NCI-H1105 (cell line): ENCODE measurements around the gene AK5.

Experiments used
- DNase-seq: peaks from one replicate; lab custom pipeline; 2025; lab: John Stamatoyannopoulos, UW

Gene AK5

GRCh38 chr1:77281491-77282186, at the start of gene AK5:
Gene AK5 (plus strand): TSS chr1:77282019. CDS start chr1:77282314, 295 bp downstream.
- peak; percentile 32 for DNase-seq

GRCh38 chr1:77232829-77233228, 49.0 kb upstream of the AK5 start:
- no peak for DNase-seq

- no peak for DNase-seq
Observed at GRCh38 chr1:77234096-77234495, 47.7 kb upstream of the AK5 start.

- no peak for DNase-seq
Observed at GRCh38 chr1:77234943-77235342, 46.9 kb upstream of the AK5 start.

GRCh38 chr1:77238462-77238861, 43.4 kb upstream of the AK5 start:
- DNase-seq = no peak

- no peak for DNase-seq
Observed at GRCh38 chr1:77239311-77239710, 42.5 kb upstream of the AK5 start.

- no peak for DNase-seq
Observed at GRCh38 chr1:77245830-77246229, 36.0 kb upstream of the AK5 start.

GRCh38 chr1:77250126-77250525, 31.7 kb upstream of the AK5 start:
- DNase-seq = no peak

GRCh38 chr1:77253211-77253610, 28.6 kb upstream of the AK5 start:
- no peak for DNase-seq

GRCh38 chr1:77263708-77264107, 18.1 kb upstream of the AK5 start:
- DNase-seq = no peak

GRCh38 chr1:77265180-77265579, 16.6 kb upstream of the AK5 start:
- no peak for DNase-seq

- DNase-seq = no peak
Observed at GRCh38 chr1:77267035-77267434, 14.8 kb upstream of the AK5 start.

- DNase-seq = no peak
Observed at GRCh38 chr1:77271852-77272580, 9.8 kb upstream of the AK5 start.

GRCh38 chr1:77273891-77274290, 7.9 kb upstream of the AK5 start:
- DNase-seq = no peak

- DNase-seq = no peak
Observed at GRCh38 chr1:77275194-77275593, 6.6 kb upstream of the AK5 start.

- DNase-seq = no peak
Observed at GRCh38 chr1:77276941-77277340, 4.9 kb upstream of the AK5 start.

GRCh38 chr1:77279929-77280328, 1.9 kb upstream of the AK5 start:
- DNase-seq = no peak

GRCh38 chr1:77280962-77281361, 857 bp upstream of the AK5 start:
- no peak for DNase-seq

- DNase-seq = no peak
Observed at GRCh38 chr1:77282187-77282865, 507 bp downstream of the AK5 start.

GRCh38 chr1:77282866-77283539, 1.2 kb downstream of the AK5 start:
- peak; percentile 13 for DNase-seq

GRCh38 chr1:77283701-77284425, 2.0 kb downstream of the AK5 start:
- no peak for DNase-seq

- DNase-seq = no peak
Observed at GRCh38 chr1:77287535-77287934, 5.7 kb downstream of the AK5 start.
